Adipocyte (in vitro differentiated cells): ENCODE results near the gene BMP6.

Experiments used
- DNase-seq: peaks from one replicate; pipeline ENCODE4 v3.0.0-alpha.2; 2015; ENCODE audit warnings: low read depth
- H3K27me3 ChIP-seq: replicated peaks from 2 replicates; pipeline ENCODE4 v1.7.0; 2013; ENCODE audit warnings: mild to moderate bottlenecking, low read length, moderate library complexity; ENCODE audit not compliant: control insufficient read depth, insufficient read depth
- H3K36me3 ChIP-seq: 2 replicates; pipeline ENCODE4 v1.7.0; 2013; ENCODE audit warnings: low read length, mild to moderate bottlenecking, moderate library complexity; ENCODE audit not compliant: control insufficient read depth, insufficient read depth, severe bottlenecking
- H3K4me1 ChIP-seq: 2 replicates; pipeline ENCODE4 v1.7.0; 2013; ENCODE audit warnings: mild to moderate bottlenecking, low read length, moderate library complexity; ENCODE audit not compliant: control insufficient read depth, insufficient read depth
- H3K4me3 ChIP-seq: 2 replicates; pipeline ENCODE4 v1.7.0; 2013; ENCODE audit warnings: mild to moderate bottlenecking, low read length, moderate library complexity
- H3K9ac ChIP-seq: 2 replicates; pipeline ENCODE4 v1.7.0; 2013; ENCODE audit warnings: mild to moderate bottlenecking, low read length, moderate library complexity
- H3K9me3 ChIP-seq: 2 replicates; pipeline ENCODE4 v1.7.0; 2013; ENCODE audit warnings: mild to moderate bottlenecking, low read length, moderate library complexity; ENCODE audit not compliant: control insufficient read depth

Gene BMP6

DNA sequence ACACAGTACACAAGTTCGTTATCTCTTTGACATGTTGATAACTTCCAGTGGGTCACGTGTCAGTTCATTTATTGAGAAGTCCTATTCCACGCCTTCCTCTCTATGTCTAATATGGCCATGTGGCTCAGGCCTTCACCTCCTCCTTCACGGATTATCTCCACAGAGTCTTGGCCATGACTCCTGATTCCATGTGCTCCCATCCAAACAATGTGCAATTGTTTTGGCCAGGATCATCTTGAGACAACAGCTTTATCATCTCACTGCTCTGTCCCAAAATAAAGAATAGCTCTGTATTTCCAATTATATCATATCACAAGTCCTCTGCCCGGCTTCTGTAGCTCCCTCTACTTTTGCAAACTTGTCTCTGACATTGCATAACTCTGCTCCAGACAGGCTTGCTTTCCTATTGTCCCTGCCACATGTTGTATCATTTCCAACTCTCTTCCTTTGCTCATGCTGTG is 195.8 kb downstream of the BMP6 start:
- Histone ChIP-seq H3K9ac (no peak overlapping the region), H3K4me3 (no peak overlapping the region), H3K27me3 (peaks cover 3% of the 10 kb centered on the region), H3K9me3 (no peaks in the 10 kb centered on the region), H3K36me3 (no peaks in the 10 kb centered on the region), H3K4me1 (peaks cover 9% of the 10 kb centered on the region)
- DNase-seq, result no peak

DNA sequence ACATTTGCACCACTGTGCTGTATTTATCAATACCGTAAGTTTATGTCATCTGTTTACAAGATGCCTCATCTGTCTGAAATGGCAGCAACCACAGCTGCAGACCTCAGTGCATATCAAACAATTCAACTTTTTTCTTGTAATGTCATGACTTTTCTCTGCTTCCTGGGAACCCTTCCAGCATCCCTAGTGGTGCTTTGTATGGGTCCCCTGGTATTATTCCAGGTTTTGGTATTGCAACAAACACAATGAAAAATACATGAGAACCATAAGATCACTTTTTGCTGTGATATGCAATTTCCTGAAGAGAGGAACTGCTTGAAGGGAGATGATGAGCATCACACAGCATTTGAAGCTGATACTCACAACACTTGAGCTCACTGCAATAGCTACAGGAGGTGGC is 196.7 kb downstream of the BMP6 start:
- H3K4me3 ChIP-seq, result no peak overlapping the region
- no peaks in the 10 kb centered on the region for H3K36me3 ChIP-seq
- peaks cover 3% of the 10 kb centered on the region for H3K27me3 ChIP-seq
- no peak for DNase-seq
- H3K9ac ChIP-seq, result no peak overlapping the region
- no peaks in the 10 kb centered on the region for H3K9me3 ChIP-seq
- peaks cover 9% of the 10 kb centered on the region for H3K4me1 ChIP-seq

DNA sequence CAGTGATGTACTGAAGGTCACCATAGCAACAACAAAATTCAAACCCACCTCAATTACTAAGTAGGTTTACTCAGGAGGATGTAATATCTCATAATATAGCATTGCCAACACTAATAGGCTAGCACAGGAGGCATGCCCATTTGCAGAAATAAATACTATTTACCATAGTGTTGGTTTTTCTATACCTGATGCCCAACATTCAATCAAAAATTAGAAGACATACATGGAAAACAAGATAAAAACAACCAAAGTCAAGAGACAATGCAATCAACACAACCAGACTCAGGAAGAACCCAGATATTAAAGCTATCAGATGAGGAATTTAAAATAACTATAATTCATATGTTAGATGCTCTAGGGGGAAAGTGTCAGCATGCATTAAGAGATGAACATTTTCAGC is 199.0 kb downstream of the BMP6 start:
- no peak for DNase-seq
- H3K4me3 ChIP-seq, result no peak overlapping the region

More for the DNA sequence above, 199.0 kb downstream of the BMP6 start:
- H3K9ac ChIP-seq, result no peak overlapping the region
- peaks cover 9% of the 10 kb centered on the region for H3K4me1 ChIP-seq
- H3K27me3 ChIP-seq, result peaks cover 3% of the 10 kb centered on the region
- no peaks in the 10 kb centered on the region for H3K36me3 ChIP-seq
- no peaks in the 10 kb centered on the region for H3K9me3 ChIP-seq
